Upper lobe of left lung (tissue), 4 donors: ENCODE results near the gene AJAP1.

Experiments
- CTCF ChIP-seq, 6 experiments: fragments of 450-650 bp in 4 of 6; fragments of 200-600 bp in 2 of 6; sonication (generic) in 2 of 6; IDR thresholded peaks; one replicate each; pipeline ENCODE4 v1.5.1; 2016 to 2019; ENCODE audit warnings: antibody characterized with exemption in 6 of 6
- EP300 ChIP-seq, 4 donors: sonication (generic); formaldehyde crosslinking; IDR thresholded peaks; one replicate each; pipeline ENCODE4 v1.5.1; 2017; ENCODE audit warnings: antibody characterized with exemption in 4 of 4, control low read depth in 2 of 4
- POLR2A ChIP-seq, 4 donors: fragments of 450-650 bp; IDR thresholded peaks; one replicate each; pipeline ENCODE4 v1.5.1; 2016 to 2017; ENCODE audit warnings: antibody characterized with exemption in 4 of 4, mild to moderate bottlenecking in 2 of 4

GRCh38 chr1:4709641-4710040 lies 55.2 kb downstream of the AJAP1 start:
- TF ChIP-seq CTCF (IDR thresholded peaks at IDR 0.05) (no peak), POLR2A (IDR thresholded peaks at IDR 0.05) (no peak), EP300 (IDR thresholded peaks at IDR 0.05) (no peak)
